Measurements from ENCODE around the gene JAZF1.
"Not testable (repeated sequence)": the region's sequence is repeated elsewhere in the genome, so short reads cannot be mapped to it uniquely, and the experiment has no call there.

Gene JAZF1

DNA sequence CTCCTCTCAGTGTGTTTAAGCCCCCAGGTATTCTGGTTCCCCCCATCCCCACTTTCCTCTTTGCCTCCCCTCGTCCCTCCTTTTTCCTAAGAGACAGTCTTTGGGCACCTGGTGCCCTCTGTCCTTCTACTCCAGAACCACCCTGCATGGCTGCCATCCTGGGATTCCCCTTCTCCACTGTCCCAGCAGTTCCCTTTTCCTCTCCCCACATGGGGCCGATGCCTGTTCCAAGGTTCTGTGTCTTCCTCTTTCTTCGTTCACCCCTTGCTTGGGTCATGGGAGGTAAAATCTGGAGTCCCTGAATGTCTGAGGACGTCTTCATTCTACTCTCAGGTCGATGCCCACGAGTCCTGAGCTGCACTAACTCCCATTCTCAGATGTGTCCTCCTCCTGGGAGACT is 319.8 kb downstream of the JAZF1 start:
- no peak for DNase-seq

- not testable (repeated sequence) for DNase-seq
Observed at GRCh38 chr7:27856703-27857485, 323.7 kb downstream of the JAZF1 start.

DNA sequence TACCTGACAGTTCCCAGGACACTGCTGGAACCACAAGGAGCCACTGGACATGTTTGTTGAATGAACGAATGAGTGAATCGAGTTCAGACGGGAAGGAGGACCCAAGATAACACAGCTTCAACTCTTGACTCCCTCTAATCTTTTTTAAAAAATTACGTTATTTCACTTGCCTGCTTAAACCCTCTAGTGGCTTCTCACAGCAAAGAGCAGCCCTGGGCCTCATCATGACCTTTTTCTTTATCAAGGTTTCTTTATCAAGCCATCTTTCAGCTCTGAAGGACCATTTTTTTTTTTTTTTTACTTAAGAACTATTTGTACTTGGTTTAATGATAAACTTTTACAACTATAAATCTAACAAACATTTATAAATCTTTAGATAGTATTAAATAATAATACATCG is 330.1 kb downstream of the JAZF1 start:
- DNase-seq: no peak

DNA sequence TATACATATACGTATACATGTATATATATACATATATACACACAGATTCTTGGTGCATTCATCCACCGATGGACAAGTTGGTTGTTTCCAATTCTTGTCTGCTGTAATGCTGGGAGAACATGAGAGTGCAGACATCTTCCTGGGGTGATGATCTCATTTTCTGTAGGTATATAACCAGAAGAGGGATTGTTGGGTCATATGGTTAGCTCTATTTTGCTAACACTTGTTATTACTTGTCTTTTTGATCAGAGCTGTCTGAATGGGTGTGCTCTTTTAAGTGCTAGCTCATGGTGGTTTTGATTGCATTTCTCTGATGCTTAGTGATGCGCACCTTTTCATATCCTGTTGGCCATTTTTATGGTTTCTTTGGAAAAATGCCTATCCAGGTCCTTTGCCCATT is 334.2 kb downstream of the JAZF1 start:
- DNase-seq: no peak

DNA sequence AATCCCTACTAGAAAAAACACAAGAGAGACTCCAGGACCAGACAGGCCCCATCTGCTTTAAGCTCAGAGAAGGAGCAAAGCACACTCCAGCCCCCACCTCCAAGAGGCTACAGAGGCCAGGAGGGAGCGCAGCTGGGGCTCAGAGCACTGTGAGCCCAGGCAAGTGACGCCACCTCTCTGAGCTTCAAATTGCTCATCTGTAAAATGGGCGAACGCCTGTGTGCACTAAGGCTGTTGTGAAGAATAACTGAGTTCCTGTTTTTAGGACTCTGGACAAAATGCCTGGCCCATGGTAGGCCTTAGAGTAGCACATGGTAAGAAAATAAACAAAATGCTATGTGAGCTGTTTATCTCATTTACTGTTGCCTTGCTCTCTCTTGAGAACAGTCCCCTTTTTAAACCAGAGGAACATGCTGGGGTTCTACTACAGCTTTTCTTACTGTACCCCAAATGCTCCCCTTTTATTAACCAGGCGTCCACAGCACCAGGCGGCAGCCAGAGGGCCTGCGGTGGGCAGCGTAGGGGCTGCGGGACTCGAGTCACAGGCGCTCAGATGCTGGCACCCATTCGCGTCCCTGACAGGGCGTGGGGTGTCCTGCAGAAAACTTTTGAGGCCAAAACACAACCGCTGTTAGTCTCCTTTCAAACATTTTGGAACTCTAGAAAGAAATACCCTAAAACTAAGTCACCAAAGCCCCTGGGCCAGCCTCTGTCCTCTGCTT is 336.9 kb downstream of the JAZF1 start:
- DNase-seq: no peak

DNA sequence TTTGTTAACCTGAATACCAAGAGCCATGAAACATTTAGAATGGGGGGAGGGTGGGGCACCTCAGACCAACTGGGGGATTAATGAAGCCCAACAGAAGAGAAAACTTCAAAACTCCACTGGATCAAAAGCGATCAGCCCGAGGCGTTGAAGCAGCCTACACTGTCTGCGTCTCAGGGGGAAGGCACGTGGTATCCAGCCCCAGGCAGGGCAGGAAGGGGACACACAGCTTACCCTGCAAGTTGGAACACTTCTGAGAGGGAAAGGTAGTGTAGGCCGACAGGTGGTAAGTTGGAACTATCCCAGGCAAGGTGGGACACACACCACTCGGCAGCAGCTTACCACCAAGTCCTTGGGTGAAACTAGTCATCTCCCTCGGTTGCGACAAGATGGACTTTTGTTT is 337.7 kb downstream of the JAZF1 start:
- DNase-seq: no peak

DNA sequence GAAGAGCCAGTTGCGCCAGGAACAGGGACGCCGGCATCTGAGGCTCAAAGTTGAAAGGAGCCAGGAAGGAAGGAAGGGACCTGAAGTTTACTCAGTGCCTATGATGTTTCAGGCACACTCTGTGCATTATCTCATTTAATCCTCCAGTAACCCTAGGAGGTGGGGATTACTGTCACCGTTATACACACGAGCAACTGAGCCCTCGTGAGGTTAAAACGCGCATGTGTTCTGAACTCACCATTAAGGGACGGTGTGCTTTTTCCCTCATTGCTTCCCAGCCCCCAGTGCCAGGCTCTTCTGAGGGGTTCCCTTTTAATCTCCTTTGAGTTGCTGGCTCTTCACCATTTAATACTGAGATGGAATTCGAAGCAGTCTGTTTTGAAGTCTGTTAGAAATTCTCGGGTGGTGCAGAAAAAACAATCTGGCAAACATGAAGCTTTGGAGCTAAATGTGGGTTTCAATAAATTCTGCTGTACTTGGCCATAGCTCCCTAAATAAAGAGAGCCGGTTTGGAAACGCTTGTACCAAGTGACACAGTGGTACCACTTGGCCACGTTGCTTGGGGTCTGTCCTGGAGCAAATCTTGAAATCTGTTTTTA is 338.4 kb downstream of the JAZF1 start:
- no peak for DNase-seq

DNA sequence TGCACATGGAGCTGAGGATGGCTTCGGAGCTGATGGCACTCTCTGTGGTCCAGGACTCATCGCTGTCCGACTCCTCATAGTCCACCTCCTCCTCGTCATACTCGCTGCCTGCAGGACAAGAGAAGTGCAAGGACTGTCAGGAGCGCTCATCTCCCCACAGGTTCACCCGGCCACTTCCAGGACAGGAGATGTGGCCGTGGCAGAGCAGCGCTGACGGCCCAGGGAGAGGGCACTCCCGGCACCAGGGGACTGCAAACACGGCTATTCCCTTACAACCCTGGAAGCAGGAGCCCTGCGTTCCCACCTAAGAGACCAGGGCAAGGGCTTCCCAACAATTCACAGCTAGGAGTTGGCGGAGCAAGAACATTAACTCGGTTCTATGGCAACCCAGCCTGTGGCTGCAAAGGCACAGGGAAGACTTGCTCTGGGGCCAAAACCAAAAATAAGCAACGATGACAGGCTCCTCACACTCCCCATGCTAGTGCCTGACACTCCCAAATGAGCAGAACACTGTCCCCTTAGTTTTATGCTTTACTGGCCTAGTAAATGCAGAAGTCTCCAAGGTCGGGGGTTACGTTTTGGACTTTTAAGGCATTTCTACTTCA is 339.7 kb downstream of the JAZF1 start:
- DNase-seq: no peak

GRCh38 chr7:27840313-27840712 is 340.3 kb downstream of the JAZF1 start:
- DNase-seq: peak; percentile 39

DNA sequence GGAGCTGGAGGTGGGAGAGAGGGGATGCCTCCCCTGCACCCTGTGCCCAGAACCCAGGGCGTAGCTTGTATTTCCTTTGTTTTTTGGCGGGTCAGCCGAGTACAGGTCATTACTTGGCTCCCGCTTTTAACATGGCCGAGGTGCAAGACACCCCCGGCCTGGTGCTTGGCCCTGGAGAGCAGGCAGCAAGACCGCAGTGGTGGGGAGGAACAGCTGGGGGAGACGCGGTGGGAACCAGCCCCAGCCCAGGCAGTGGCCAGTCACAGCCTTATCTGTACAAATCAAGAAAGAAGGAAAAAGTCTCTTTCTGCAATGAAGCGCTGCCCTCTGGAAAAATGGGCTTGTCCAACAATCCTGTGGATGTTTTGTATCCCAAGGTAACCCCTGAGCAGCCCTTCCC is 341.5 kb downstream of the JAZF1 start:
- DNase-seq: no peak

GRCh38 chr7:27836536-27836935 is 344.1 kb downstream of the JAZF1 start:
- DNase-seq: no peak

- DNase-seq: no peak
Observed at GRCh38 chr7:27835376-27835775, 345.2 kb downstream of the JAZF1 start.

DNA sequence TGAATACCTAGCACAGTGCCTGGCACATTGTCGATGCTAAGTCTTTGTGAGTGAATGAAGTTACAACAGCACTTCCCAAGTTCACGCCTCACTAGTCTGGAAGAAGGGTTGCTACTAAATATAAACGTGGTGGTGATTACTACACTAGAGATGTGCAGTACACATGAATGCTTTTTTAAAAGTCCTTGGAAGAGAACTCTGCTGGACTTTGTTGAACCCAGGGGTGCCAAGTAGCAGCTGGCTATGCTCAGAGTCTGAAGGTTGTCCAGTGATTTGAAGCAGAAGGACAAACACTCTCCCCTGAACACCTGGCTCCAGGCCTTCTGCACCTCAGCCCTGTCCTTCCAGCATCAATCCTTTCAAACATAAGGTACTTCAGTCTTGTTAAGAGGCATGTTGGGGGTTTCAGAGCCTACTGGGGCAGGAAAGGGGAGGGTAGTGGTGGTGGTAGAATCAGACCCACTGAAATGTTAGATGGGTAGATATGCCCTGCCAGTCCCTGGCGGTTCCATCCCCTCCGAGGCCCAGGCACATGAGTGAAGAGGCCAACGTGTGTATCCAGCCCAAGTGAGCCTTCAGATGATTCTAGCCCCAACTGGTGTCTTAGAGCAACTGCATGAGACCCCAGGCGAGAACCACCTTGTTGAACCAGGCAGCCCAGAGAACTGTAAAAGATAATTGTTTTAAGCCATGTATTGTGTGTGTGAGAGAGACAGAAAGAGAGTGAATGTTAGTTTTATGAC is 346.2 kb downstream of the JAZF1 start:
- DNase-seq: no peak

DNA sequence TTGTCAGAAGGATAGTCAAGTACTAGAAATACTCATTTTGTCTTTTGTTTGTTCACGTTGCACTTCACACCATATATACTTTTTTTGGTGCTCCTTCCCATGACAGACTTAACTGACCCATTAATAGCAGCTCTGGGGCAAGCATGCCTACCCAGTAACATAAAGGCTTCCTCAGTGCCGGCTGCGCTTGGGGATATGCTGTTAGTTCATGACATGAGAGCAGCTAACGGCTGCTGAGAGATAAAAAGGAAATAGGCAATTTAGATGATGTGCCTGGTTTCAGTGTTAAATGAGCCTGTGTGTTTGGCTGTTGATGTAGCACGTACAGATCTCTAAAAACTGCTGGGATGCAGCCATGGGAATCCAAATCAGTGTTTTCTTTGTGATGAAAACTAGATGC is 354.2 kb downstream of the JAZF1 start:
- no peak for DNase-seq

GRCh38 chr7:27825891-27826290 is 354.7 kb downstream of the JAZF1 start:
- DNase-seq: no peak

GRCh38 chr7:27822245-27822644 is 358.4 kb downstream of the JAZF1 start:
- no peak for DNase-seq

DNA sequence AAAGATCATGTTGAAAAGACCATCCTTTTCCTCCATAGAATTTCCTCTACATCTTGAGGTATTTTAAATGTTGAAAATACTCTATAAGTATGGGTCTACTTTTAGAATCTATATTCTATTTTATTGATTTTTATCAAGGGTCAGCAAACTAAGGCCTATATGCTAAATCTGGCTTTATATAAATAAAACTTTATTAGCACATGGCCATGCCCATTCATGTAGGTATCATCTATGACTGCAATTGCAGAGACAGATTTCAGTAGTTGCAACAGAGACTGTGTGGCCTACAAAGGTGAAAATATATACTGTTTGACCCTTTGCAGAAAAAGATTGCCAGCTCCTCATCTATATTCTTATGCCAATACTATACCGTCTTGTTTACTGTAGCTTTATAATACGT is 367.9 kb downstream of the JAZF1 start:
- no peak for DNase-seq

DNA sequence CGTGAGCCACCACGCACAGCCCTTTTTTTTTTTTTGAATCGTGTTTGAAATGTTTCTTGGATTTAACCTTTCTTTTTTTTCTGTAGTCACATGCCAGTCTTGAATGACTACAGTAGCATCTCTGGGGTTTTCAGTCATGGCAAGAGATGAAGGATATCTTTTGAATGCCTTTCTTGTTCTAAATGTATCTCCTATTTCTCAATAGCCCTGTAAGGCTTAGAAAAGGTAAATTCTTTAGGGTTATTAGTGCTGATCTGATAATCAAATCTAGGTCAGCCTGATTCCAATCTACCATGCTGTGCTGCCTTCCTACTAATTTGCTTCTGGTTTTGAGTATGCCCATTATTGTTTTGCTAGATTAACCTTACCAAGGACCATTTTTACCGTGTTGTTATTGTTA is 370.4 kb downstream of the JAZF1 start:
- DNase-seq: no peak

DNA sequence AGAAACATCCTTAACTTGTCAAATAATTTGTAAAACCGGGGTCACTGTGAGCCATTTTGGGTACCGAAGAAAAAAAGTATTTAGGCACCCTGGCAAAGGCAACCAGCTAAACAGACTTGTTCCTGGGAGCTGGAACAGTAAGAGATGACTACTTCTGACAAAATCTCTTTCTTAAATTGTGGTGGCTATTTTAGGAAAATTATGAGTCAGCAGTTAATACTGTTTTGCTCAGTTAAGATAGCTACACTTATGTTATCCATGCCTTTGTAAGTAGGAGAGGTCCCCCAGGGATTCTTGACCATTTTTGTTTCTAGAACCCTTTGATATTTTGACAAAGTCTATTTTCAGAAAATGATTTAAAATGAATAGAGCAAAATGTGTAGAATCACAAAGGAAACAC is 372.0 kb downstream of the JAZF1 start:
- no peak for DNase-seq

DNA sequence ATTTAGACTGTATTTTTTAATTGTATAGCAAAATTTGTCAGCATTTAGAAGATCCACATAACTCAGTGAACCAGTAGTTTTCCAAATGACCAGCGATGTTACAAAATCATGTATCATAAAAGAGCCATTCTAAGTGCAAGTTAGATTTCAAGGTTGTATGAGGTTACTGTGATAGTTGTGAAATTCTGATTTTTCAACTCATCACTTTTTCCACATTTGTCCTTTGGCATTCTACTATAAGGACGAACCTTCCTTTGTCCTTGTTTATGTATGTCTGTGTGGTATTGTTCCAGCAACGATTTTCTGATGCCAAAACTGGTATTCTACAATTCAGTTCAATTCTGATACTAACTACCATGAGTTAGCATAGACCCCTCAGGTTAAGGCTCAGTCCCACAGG is 376.5 kb downstream of the JAZF1 start:
- DNase-seq: no peak

- DNase-seq: no peak
Observed at GRCh38 chr7:27802999-27803398, 377.6 kb downstream of the JAZF1 start.

GRCh38 chr7:27799212-27799611 is 381.4 kb downstream of the JAZF1 start:
- no peak for DNase-seq

- DNase-seq: no peak
Observed at GRCh38 chr7:27795977-27796376, 384.6 kb downstream of the JAZF1 start.
